HG02938 (cell line): ENCODE results near the gene RGS9.
"Not testable (repeated sequence)": the region's sequence is repeated elsewhere in the genome, so short reads cannot be mapped to it uniquely, and the experiment has no call there.

Experiments
- ATAC-seq: cut with Tn5 transposase; IDR thresholded peaks from one replicate; pipeline ENCODE4 v1.9.1; 2021; ENCODE audit warnings: mild to moderate bottlenecking, moderate library complexity; ENCODE audit not compliant: unreplicated experiment

Gene RGS9

GRCh38 chr17:65137021-65137939 is at the start of gene RGS9:
TSS of gene RGS9 (plus strand) at chr17:65137370. CDS start at chr17:65137541, 171 bp downstream.
- ATAC-seq, result peak; percentile 84

GRCh38 chr17:65088621-65089360 is 48.4 kb upstream of the RGS9 start:
- ATAC-seq, result no peak

GRCh38 chr17:65092262-65092661 is 44.9 kb upstream of the RGS9 start:
- ATAC-seq, result no peak

DNA sequence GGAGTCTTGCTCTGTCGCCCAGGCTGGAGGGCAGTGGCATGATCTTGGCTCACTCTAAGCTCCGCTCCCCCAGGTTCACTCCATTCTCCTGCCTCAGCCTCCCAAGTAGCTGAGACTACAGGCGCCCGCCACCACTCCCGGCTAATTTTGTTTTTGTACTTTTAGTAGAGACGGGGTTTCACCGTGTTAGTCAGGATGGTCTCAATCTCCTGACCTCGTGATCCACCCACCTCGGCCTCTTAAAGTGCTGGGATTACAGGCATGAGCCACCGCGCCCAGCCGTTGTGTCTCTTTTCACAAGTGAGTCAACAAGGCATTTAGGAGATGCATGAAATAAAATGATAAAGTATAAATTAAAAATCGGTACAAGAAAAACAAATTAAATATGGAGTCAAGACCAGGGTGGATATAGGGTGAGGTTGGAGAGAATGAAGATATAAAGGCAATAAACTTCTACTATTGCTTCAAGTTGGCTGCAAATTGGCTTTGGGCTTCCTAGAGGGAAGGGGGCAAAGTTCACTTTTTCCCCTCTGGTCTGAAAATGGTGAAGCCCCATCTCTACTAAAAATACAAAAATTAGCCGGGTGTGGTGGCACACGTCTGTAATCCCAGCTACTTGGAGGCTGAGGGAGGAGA is 44.3 kb upstream of the RGS9 start:
- not testable (repeated sequence) for ATAC-seq

- ATAC-seq, result no peak
These were observed 43.2 kb upstream of the RGS9 start for GRCh38 chr17:65093930-65094329.

DNA sequence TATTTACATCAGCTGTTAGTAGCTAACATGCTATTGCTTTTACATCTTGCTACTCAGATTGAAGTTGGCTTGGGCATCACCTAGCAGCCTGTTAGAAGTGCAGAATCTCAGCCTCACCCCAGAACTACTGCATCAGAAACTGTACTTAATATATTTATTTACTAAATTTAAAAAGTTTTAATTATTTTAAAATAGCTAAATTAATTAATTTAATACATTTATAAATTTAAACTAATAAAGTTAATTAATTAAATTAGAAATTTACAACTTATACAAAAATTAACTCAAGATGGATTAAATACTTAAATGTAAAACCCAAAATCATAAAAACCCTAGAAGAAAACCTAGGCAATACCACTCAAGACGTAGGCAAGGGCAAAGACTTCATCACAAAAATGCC is 41.7 kb upstream of the RGS9 start:
- no peak for ATAC-seq

GRCh38 chr17:65096382-65096781 is 40.8 kb upstream of the RGS9 start:
- not testable (repeated sequence) for ATAC-seq

GRCh38 chr17:65097110-65097509 is 40.1 kb upstream of the RGS9 start:
- ATAC-seq, result no peak

GRCh38 chr17:65099475-65099874 is 37.7 kb upstream of the RGS9 start:
- no peak for ATAC-seq

GRCh38 chr17:65099941-65100315 is 37.2 kb upstream of the RGS9 start:
- peak; percentile 88 for ATAC-seq

DNA sequence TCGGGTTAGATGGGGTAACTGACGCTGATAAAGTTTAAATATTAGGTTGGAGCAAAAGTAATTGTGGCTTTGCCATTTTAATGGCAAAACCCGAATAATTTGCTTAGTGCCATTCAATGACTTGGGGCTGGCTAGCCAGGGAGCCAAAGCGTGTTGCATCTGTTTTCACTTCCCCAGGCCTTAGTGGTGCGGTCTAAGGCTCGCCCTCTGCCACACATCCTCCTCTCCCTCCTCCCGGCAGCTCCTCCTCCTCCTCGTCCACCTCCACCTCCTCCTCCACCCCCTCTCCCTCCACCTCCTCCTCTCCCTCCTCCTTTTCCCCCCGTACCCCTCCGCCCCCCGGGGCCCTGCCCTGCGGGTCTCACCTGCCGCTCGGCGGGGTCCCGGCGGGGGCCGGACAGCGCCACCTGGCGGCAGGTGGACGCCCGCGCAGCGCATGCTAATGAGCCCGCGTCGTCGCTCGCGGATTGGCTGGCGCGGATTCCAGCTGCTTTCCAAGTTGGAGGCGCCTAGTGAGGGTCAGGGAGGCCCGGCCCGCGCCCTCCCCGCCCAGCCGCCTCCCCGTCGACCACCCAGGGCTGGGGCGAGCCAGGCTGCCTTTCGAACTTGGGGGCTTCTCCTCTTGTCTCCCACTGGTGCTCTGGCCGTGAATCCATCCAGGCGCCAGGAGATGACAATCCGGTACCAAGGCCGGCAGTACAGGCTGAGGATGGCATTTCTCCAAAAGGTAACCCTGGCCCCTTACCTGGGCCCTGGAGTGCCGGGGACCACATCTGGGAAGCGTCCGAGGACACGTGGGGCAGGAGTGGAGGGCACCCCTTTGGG is 36.6 kb upstream of the RGS9 start:
- ATAC-seq, result peak; percentile 58

- ATAC-seq, result no peak
These were observed 35.8 kb upstream of the RGS9 start for GRCh38 chr17:65101371-65101770.

- ATAC-seq, result no peak
These were observed 34.9 kb upstream of the RGS9 start for GRCh38 chr17:65102235-65102634.

DNA sequence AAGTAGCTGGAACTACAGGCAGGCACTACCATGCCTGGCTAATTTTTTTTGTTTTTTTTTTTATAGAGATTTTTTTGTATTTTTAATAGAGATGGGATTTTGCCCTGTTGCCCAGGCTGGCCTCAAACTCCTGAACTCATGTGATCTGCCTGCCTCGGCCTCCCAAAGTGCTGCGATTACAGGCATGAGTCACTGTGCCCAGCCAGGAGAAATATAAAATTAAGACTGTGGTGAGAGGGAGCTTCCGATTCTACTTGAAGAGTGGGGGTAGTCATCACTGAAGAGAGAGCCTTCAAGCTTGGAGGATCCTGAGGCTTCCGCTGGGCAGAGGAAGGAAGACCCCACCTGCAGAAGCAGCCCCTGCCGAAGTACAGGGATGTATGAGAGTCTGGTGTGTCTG is 34.4 kb upstream of the RGS9 start:
- no peak for ATAC-seq

DNA sequence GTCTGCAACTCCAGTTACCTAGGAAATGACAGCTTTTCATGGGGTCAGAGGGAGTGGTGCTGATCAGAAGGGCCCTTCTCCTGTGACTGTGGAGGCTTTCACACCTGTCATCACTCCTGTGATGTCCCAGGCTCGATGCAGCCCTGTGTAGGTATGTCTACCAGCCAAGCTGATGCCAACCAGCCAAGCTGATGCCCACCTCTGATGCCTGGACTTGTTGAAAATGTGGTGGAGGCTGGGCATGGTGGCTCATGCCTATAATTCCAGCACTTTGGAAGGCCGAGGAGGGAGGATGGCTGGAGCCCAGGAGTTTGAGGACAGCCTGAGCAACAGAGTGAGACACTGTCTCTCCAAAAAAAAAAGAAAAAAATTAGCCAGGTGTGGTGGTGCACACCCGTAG is 33.7 kb upstream of the RGS9 start:
- no peak for ATAC-seq

DNA sequence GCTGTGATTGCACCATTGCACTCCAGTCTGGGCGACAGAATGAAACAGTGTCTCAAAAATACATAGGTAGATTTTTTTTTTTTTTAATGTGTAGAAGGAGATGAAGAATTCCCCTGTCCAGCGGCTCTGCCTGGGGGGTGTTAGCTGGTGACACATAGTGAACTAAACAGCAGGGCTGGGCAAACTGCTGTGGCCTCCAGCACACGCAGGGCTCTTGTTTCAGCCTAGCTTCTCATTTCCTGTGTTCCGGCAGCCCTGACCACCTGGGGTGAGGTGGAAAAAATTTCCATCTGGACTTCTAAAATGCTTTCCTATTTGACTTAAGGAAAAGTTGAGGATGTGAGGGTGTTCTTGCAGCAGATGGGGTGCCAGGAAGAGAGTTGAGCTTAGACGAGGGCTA is 33.3 kb upstream of the RGS9 start:
- no peak for ATAC-seq

DNA sequence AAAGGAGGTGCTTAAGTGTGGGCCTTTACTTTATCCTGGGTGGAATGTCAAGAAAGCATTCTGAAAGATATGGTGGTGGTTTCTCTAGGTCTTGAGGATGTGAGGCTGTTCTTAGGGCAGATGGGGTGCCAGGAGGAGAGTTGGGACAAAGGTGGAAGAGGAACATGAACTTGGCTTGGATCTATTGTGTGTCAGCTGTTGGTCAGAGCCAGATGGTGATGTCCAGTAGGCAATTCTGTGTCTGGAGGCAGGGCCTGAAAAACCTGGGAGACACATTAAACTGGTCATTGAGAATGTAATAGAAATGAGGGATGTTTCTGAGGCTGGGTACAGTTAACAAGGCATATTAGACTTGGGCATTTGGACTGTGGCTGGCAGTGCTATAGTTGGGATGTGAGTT is 32.6 kb upstream of the RGS9 start:
- ATAC-seq, result no peak

DNA sequence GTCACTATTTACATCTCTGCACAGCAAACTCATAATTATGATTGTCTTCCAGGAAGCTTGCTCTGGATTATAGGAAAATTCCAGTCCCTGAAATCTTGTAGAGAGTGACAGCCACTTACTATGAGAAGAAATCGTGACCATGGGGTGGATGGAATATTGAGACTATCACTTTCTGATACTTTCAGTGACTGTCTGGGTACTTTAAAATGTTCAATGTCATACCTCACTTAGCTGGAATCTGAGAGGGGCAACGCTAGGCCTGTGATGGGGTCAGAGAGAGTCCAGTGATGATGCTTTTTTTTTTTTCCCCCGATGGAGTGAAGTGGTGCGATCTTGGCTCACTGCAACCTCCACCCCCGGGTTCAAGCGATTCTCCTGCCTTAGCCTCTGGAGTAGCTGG is 32.2 kb upstream of the RGS9 start:
- no peak for ATAC-seq

DNA sequence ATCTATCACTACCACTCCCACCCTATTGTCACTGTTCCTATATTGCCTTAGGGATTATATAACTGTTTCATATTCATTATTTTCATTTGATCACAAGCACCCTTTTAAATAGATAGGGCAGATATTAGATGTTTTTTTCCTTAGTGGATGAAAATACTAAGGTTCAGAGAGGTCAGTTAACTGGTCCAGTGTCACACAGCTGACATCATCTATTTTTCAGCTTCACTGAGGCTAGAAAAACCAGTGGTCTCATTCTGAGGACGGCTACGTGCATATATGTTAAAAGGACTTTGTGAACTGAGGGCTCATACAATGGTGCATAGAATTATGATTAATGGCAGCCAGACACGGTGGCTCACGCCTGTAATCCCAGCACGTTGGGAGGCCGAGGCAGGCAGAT is 29.0 kb upstream of the RGS9 start:
- no peak for ATAC-seq

DNA sequence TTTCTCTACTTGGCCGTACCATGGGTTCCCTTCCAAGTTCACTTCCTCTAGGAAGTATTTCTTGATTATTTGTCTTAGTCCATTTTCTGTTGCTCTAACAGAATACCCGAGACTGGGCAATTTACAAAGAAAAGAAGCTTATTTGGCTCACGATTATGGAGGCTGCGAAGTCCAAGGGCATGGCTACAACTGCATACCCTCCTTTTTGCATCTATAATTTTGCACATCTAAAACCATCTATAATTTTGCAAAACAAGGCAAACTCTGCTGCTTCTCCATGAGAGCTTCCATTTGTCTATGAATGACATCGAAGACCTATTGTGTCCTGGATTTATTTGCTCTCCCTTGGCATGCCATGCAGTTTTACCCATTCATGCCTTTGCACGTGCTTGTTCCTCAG is 27.6 kb upstream of the RGS9 start:
- no peak for ATAC-seq
